GM19395 (cell line): ENCODE results near the gene CBX2.

Experiments
- ATAC-seq: cut with Tn5 transposase; IDR thresholded peaks from one replicate; pipeline ENCODE4 v1.9.1; 2021; ENCODE audit warnings: mild to moderate bottlenecking, moderate library complexity; ENCODE audit not compliant: unreplicated experiment

CBX2 gene

DNA sequence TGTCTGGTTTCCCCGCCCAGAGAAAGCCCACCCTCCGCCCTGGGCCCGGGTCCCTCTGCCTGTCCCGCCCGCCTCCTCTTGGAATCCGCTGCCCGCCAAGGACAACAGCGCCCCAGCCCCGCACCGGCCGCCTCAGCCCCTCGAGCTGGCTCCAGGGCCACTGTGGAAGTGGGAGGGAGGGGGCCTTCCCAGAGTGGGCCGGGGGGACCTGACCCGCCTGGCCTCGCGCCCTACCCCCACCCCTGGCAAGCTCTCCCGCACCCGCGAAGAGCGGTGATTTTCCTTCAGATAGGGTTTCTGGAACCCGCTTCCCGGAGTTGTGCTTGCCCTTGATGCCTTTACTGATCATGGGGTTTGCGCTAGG, 21.2 kb downstream of the CBX2 start:
- ATAC-seq = no peak

DNA sequence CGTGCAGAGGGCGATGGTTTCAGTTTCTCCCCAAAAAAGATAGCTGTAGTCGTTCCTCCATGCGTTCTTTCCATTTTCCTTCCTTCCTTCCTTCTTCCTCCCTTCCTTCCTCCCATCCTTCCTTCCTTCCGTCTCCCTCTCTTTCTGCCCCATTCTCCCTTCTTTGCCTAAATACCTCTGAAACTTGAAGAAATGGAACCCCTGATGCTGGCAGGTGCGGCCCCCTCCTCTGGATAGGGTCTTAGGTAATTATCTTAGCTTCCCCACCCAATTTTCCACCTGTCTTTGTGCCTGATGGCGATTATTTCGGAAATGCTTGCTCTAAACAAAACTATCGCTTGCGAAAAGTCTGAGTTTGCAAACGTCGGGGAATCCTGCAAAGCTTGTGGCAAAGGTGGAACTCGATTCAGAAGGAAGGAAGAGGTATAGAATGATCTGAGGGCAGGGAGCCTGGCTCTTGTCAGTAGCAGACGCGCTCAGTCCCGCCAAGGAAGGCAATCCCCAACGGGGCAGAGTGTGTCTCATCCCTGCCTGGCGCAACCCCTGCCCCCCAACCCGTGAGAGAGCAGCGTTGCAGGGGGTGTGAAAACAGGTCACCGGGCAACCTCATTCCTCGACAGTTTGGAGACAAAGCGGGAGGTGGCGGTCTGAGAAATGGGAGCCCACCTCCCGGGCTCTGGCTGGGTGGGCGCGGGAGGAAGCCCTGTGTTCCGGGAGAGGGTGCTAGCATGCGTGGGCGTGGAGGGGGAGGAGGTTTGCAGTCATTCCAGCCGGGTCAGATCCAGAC, 21.8 kb downstream of the CBX2 start:
- ATAC-seq = no peak

DNA sequence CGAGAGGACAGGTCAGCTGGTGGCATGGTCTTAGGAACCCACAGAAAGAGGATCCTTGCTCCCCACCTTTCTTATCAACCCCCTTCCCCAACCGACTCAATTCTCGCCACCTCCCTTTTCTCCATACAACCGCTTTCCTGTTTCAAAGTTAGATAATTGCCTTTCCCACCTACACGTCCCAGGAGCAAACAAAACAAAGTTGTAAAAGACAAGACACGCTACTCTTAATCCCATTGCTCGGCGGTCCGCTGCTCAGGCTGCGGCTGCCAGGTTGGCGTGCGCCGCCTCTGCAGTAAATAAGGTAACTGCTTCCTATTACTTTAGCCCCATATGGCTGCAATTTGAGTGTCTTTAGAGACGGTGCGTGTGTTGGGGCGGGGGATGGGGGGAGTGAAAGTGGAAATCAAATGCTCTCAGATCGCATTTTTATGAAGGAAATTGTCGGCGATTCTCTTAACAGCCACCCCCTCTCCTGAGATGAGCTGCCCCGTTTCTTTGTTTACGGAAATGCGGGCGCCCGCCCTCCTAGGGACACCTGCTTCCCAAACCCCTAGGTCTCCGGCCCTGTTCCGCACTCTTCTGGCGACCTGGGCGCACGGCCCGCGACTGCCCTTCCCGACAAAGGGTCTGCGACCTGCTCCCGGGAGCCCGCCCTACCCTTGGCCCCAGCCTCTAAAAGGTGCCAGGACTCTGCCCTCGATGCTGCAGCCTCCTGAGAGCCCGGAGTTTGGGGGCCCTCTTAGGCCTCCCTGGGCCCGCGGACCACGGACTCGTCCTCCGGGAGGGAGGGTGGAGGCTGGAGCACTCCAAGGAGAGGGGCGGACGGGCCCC, 22.6 kb downstream of the CBX2 start:
- no peak for ATAC-seq

DNA sequence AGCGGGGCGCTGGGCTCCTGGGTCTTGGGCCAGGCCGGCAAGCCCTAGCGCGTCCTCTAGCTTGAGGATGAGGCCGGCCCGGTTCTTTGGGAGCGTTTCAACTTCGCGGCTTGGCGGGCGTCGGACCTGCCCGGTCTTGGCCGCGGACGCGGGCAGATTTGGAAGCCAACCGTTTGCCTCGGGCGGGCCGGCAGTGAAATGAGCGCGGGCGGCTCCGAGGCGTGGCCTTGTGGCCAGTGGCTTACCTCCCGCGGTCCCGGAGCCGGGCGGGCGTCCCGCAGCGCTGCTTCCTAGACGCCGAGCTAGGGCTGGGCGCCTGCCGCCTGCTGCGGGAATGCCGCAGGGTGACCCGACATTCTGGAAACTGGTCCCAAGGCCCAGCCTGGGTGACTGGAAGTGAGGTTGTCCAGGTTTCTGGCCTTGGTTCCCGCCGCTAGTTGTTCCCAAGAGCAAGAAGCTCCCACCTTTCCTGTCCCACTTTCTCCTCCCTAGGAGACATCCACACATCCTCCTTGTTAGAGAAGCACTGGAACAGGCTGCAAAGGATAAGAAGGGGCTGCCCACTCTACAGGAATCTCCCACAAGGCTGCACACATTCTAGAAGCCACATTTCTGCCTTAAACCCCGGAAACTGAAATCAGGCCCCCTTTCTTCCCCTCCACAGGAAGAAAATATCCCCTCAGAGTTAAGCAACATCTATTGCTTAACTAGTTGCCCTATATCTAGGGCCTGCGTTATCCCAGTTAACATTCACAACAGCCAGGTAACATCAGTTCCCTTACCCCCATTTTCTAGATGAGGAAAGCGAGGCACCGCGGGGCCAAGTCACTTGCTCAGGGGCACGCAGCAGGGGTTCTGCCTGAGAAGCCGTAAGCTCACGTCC, 23.4 kb downstream of the CBX2 start:
- ATAC-seq = no peak

DNA sequence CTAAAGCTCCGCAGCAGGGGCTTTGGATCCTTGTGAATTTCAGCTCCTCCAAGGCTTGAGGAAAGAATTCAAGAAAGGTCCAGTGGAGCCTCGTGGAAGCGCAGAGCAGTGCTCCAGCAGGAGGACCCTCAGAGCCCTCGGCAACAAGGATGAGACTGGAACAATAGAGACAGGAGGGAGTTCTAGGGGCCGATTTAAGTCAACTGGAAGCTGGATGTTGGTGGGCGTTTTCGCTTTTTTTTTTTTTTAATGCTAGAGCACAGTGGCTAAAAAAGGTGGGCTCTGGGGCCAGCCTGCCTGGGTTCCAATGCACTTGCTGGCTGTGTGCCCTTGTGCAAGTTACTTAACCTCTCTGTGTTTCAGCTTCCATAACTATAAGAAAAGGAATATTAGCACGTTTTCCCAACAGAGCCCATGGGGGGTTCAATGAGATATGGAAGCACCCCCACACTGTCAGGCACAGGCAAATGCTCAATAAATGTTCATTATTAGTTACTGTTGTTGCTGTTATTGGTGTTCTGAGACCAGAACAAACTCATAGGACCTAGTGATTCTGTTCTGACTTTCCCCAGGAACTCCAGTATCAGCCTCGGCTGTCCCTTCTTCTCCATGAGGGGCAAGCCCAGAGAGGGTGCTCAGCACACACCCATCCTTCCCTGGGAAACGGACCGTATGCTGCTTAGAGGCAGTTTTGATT, 24.2 kb downstream of the CBX2 start:
- no peak for ATAC-seq

DNA sequence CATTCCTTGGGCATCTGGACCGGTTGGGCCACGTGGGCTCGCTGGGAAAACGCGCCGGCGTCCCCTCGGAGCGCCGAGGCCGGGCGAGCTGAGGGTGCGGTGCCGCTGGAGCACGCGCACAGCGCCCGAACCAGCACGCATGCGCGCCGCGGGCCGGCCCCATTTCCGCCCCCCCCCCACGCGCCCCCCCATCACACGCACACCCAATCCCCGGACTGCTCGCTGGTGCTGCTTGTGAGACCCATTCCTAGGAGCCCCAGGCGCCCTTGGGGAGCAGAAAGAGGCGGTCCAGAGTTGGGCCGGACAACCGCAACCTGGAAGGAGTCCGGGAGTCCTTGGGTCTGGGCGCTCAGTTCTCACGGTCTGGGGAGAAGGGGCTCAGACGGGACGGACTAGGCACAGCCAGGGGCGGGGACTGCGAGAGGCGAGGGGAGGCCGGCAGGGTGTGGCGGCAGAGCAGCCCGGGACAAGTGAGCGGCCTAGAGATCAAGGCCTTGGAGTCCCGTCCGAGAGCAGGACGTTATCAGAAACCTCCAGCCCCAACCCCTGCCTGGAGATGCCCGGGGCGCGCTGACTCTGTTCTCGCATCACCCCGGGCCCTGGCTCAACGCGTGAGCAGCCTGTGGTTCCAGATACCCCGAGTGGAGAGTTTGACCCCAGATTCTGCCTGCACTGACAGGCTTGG, 24.9 kb downstream of the CBX2 start:
- ATAC-seq = no peak

DNA sequence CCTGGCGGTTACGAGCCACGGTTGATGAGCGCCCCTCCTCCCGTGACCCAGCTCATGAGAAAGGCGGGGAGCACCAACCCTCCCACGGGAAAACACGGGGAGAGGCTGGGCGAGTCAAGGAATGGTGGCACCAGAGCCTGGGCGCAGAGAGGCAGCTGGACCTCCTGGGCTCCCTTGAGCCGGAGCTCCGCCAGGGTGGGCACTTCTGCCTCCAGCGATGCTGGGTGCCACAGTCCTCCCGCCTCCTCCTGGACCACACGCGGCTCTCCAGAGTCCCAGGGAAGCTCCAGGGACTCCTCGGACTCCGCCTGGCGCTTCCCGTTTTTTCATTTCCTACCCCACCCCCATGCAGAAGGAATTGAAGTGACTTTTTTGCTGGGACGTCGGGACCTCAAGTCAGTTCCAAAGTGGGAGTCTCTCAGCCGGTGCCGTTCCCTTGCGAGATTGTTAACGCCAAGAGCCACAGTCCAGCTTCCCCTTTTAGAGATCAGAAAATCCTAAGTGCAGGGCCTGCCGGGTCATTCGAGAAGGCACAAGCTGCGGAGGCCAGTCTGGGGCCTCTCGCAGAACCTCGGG, 25.6 kb downstream of the CBX2 start:
- ATAC-seq = no peak

DNA sequence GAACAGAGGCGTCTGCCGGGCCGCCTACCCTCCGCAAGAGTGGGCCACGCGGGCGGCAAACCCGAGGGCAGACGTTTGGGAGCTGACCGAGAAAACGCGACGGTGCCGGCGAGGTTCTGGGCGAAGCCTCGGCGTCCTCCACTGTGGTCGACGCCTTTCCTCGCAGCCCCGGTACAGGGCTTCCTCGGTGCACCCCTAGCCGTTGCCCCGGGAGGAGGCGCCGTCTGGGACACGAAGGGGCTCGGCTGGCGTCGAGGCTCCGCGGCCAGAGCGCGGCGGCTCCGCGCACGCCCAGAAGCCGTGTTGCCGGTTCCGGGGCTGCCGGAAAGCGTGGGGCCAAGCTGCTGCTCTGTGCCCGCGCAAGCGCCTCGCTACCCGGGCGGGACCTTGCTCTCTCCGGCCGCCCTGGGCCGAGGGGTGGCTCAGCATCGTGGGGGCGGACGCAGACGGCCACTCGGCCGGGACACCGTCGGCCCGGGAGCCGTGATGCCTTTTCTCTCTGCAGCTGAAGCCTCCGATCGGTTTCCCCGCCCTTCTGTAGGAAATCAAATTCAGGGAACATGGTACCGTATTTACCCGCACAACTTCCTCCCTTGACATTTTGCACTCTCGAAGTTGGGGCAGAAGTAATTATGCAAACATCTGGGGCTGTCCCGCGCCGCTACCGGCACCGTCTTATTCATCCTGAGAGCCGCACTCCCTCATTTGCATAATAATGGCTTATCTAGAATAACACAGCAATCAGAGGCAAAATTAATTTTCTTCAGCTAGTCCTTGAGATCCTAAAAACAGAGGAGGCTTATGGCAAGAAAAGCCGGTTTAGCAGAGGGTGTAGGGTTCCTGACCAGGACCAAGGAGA, 26.3 kb downstream of the CBX2 start:
- ATAC-seq = peak; percentile 76

DNA sequence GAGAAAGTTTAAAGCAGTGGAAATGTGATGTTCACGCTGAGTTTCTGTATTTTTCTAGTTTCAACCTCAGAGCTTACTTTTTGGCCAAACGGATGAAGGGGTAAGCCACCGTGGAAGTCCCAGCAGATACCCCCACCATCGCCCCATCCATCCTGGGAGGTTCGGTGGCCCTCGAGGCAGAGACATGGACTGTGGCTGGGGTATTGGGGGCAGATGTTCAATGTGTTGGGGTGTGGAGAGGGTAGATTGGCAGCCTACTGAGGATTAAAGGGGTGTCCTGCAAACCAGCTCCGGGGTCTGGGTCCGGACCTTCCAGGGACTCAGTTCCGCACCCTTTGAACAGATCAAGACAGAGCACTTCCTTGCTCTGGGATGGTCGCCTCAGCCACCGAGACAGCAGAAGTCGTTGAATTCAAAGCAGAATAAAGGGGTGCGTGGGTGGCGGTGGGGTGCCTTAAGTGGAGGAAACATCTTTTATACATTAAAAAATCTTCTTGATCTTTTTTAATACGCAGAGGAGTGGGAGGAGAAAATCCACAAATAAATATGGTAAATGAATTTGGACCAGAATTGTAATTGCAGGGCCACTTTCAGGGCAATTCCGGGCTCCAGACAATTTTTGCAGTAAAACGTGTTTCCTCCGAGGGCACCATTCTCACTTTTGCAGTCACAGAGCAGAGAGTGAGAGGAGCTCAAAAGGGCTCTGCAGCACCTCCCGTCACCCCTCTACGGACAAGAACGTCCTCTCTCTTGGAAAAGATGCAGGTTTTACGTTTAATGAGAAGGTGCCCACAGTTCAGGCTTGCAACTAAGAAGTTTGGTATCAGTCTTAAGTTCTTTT, 27.1 kb downstream of the CBX2 start:
- ATAC-seq = peak; percentile 24

DNA sequence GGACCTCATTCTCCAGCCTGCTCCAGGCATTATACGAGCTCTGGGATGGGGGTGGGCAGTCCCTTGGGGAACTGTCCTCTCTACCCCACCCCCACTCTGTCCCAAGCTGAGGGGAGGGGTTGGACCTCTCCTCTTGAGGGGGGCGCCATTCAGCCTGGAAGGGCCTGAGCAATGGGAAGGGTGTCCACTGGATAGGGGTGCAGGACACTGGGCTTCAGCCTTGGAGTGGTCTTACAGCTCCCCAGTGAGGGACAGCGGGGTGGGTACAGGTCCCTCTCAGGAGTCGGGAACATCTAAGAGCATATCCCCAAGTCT, 28.5 kb downstream of the CBX2 start:
- no peak for ATAC-seq

DNA sequence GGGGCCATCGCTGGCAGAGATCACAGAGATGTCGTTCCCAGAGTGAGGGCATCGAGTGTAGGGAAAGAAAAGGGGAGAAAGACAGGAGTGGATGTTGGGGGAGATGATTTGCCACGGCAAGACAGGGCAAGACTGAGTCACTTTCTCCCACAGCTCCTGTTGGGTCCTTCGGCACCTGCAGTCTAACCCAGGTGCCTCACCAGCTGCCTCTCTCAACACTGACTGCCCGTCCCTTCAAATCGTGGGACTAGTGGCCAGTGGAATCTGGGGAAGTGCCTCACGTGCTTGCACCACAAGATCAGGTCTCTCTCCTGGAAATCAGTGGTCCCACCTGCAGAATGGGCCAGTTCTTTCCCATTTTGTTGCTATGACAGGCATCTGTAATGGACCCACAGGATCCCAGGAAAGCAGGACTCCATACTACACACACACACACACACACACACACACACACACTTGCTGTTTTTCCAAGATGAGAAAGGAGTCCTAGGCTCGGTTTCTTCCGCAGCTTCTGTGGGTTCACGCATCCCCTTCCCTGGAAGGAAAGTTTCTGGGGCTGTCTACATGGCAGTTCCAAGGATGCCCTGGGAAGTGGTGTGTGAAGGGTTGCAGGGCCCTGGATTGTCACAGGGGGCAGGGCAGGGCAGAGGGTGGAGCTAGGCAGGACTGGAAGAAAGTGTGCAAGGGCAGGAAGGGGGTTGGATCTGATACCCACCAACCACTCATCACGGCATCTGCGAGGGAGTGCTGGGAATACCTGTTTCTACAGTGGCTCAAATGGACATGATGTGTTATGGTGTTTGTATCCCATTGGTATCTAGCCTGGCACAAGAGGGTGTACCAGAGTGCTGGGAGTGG, 29.1 kb downstream of the CBX2 start:
- ATAC-seq = no peak

DNA sequence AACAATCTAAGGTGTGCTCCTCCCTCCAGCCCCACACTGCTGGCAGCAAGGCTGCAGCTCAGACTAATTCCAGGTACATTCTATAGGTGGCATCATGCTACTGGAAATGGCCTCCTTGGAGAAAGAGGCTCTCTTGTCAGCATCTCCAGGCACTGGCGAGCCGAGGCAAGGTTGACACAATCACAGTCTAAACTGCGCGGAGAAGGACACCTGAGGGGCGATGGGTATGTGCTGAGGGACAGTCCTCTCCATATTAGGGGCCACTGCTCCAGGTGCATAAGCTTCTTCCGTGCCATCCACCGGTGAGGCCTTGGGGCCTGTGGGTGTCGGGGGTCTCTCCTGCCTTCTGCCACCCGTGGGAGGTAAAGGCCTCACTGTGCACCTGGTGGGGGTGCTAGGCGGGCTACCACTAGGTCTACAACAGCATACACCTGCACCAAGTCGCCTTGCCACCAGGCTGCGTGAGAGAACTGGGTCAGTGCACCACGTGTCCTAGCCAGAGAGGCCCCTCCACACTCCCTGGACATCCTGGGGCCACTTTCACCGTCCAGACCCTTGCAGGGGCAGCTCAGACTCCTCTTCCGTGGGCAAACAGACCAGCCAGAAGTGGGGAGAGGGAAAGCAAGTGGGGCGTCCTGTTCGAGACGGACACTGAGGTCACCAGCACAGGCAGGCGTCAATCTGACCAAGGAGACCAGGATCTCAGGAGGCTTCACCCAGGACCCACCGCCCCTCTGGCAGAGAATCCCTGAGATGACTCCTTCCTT, 31.0 kb downstream of the CBX2 start:
- ATAC-seq = no peak

DNA sequence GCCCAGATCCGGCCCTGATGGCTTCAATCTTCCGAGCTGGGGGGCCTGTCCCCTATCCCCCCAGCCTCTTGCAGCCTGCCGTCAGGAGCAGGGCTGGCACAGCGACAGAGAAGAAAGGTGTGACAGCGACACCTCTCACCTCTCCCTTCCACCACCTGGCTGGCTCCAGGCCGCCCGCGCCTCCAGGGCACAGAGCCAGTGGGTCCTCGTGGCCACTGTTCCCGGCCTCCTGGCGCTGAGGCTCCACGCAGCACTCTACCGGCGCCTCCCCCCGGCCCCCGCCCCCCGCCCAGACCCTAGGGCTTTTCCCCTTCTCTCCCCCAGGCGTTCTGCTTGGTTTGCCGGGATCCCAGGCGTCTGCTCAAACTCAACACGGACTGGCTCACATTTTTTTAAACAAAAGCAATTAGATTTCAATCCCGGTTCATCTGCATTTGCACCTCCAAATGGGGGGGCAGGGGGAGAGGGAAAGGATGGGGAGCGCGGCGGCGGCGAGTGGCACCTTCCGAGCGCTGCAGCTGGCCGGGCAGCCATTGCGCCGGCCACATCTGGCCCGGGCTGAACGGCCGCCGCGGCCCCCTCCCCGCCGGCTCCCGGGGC, 31.7 kb downstream of the CBX2 start:
- no peak for ATAC-seq

DNA sequence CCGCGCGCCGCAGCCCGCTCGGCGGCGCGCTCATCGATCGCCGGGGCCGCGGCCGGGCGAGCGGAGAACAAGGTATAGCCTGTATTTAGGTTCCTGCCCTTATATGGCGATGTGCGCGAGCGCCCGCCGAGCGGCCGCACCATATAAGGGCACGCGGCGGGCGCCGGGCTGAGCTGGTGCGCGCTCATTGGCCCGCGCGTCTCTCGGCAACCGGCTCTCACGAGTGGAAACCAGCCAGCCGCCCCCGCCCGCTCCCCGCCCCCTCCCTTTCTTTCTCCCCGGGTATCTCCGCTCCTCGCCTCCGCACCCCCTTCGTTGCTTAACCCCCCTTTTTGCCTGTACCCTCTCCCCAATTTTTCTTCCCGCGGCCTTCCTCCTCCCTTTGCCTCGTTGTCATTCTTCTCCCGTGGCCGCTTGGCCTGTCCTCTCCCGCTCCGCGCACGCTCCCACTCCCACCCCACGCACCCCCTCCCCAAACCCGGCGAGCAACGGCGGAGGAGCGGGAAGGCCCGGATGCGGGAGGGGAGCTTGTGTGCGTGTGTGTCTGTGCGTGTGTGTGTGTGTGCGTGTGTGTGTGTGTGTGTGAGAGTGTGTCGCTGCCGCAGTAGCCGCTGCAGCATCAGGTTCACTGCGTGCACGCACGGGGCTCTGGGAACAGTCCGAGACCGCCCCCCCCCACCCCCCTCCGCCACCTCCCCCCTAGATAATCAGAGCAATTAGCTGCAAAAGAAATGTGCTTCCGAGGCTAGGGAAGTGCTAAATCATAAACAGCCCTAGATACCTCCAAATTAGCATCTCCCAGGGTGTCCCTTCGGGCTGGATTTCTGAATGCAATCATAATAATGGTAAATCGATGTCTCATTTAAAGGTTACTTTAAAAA, 32.4 kb downstream of the CBX2 start:
- ATAC-seq = no peak
